ENCODE measurements around the gene ELAVL3.
A peak's percentile ranks its signal among the peaks of the same experiment; 100 is the strongest.

The ELAVL3 gene

DNA sequence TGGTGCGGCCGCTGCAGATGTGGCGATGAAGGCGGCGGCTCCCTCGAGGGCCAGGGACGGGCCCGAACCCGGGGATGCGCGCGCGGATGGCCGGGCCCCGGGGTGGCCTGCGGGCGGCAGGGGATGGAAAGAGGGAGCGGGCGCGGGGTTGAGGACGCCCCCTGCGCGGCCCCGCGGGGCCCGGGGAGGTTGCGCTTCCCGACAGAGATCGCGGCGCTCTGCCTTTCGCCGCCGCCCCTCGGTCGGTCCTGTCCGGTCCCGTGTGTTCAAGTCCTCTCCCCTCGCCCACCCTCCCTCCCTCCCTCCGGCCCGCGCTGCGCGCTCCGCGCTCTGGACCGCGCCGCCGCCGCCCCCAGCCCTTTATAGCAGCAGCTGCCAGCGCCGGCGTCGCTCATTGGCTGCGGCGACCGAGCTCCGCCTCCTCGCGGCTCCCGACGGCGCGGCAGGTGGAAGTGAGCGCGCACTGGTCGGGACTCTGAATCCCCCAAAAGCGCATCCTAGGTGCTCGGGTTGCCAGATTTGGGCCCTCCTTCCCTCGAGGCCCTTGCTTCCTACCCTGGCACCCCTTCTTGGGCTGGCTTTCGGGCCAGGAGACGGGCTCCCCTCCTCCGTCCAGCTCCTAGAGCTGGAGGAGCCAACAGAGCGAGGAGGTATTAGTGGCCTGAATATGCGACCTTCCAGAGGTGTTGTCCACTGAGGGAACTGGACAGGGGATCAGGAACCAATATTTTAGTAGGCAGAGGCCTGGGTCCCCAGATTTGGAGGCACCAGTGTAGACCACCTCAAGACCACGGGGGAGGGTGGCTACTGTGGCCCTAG is at the start of gene ELAVL3:
ELAVL3 (minus strand) TSS at position 332 of the 819 bp plus-strand sequence. CDS start 438 bp downstream, outside the sequence.
- DNase-seq (ENCODE audit: low read depth), result no peak

DNA sequence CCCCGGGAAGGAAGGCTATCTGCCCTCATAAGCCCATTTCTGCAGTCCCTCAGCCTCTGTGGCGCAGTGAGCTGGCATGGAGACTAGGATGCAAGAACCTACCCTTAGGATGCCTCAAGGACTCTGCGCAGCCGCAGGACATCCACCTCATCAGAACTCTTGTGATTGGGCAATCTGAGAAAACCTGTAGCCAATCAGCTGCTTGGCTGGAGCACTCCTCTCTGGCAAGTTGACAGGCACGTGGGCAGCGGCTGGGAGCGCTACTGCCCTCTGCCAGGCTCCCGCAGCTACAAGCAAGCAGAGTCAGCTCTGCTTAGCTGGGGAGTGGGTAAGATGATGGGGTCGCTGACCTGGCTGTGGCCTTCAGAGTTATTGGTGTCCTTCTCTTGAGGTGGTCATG is 49.6 kb upstream of the ELAVL3 start:
- peak; percentile 57 for DNase-seq (ENCODE audit: low read depth)

DNA sequence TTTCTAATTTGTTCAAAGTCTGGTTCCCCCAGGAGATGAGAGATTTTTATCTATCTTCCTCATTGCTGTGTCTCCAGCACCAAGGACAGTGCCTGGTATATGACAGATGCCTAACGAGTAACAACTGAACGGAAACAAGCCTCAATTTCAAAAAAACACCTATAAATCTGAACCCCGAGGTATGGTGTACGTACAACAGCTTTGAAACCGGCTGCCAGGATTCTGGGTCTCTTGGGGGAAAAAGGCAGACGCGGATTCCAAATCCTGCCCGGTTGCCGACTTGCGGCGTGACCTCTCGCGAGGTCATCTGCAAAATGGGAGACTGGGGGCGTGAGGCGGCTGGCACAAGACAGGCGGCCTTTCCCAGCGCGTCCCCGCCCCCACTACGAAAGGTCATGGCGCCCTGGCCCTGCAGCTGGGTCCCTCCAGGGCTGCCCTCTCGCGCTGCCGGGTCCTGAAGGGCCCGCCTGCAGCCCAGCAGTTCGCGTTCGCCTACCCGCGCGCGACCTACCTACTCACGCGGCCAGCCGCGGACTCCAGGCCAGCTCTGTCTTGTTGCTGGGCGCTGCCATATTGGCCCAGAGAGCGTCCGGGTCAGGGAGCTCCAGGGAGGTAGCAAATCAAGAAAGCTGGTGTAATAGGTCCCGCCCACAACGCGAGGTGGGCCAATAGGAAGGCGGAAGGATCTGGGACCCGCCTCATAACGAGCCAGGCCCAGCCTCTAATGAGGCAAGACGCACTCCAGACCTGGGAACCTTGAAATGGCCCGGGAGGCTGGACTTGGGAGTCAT is 47.9 kb upstream of the ELAVL3 start, which contains the start of gene ECSIT:
ECSIT (minus strand) TSS at position 584 of the 791 bp plus-strand sequence. CDS start 9,964 bp downstream, outside the sequence.
- DNase-seq (ENCODE audit: low read depth), result peak; percentile 100

DNA sequence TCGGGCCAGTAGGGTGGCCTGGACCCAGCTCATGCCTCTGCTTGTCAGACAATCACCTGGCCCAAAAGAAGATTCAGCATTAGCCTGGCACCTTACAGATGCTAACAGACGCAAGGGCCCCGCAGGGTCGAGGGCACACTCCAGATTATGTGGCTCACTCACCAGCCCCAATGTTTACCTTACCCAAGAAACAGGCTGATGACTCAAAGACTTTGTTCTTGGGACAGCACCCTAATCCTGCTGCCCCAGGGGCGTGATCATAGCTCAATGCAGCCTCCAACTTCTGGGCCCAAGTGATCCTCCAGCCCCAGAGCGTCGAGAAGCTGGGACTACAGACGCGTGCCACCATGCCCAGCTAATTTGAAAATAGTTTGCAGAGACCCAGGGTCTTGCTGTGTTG is 38.3 kb upstream of the ELAVL3 start:
- DNase-seq (ENCODE audit: low read depth), result peak; percentile 31

DNA sequence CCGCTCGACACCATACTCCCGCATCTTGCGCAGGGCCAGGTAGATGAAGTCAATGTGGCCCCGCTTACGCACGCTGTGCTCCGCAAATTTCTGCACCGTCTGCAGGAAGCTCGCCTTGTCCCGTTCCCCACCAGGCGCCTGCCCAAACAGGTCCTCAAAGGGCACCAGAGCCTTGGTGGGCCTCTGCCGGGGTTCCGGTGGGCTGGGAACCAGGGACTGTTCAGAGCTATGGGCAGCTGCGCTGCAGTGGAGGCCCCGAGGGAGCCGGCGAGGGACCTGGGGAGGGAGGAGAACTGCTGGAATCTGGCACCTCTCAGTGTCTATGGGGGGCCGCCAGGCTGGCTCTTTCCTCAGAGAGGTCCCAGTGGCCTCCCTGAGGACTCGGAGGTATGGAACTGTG is 33.1 kb upstream of the ELAVL3 start:
- DNase-seq (ENCODE audit: low read depth), result no peak

DNA sequence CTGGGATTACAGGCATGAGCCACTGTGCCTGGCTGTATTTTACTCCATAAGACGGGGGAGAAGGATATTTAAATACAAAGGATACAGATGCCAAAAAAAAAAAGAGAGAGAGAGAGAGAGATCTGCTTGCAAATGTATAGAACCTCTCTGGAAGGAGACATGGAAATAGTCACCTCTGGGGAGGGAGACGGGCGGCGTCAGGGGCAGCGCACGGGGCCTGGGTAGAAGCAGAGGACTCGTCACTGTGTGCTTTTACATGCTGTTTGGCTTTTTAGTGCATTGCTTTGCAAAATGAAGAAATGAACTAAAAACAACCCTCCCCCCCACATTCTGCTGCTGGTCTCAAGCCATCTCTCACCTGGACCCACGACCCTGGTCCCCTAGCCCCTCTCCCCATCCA is 29.6 kb upstream of the ELAVL3 start:
- no peak for DNase-seq (ENCODE audit: low read depth)

DNA sequence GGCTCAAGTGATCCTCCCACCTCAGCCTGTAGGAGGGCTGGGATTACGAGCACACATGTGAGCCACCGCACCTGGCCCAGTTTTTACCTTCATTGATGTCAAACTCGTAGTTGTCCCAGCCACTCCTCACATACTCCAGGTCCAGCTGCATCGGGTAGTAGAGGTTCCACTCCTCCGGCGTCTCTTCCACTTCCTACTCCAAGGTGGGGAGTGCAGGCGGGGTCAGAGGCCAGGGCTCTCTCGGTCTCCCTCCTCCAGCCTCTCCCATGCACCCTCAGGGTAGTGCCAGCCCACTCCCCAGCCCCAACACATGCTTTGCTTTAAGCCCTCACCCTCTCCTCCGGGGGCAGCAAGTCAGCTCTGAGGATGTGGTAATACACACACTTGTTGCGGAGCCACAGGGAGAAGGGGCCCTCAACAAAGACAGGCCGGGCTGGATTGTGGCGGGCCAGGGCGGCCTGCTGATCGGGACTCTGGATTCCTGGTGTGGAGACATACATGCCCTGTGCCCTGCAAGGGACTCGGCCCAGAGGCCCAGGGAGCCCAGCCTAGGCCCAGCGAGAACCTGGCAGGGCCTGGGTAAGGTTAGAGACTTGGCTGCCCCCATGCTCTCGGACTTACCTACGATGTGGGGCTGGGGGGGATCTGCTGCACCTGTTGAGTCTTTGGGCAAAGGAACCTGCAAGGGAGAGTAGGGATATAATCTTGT is 26.7 kb upstream of the ELAVL3 start:
- DNase-seq (ENCODE audit: low read depth), result no peak

DNA sequence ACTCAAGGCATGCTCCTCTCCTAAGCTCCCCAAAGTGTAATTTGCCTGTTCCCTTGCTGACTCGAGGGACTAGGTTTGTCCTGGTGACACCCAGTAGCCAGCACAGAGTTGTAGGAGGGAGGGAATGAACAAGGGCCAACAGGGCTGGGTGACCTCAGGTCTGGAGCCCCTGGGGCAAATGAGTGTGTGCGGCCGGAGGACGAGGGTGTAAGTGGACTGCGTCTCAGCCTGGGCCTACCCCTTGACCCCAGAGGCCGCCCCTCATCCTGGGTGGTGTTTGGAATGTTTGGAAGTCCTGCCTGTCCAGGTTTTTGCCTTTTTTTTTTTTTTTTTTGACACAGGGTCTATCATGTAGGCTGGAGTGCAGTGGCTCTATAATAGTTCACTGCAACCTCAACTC is 26.1 kb upstream of the ELAVL3 start:
- DNase-seq (ENCODE audit: low read depth), result no peak

DNA sequence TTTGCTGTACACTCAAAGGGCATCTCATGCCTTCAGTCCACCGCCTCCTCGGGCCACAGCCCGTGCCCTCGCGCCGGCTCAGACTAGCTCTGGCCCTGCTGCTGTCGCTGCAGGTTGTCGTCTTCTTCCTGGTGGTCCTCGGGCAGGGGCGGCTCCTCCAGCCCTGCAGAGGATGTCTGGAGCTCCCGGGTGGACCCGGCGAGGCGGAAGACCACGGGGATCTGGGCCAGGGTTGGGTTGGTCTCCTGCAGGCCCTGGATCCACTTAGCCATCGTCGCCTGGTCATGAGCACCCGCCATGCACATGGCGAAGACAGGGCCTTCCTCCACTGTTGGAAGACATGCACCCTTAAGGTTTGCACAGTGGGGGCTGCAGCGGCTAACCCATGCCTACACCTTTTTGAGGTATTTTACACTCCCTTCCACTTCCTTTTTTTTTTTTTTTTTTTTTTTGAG is 25.3 kb upstream of the ELAVL3 start:
- no peak for DNase-seq (ENCODE audit: low read depth)

DNA sequence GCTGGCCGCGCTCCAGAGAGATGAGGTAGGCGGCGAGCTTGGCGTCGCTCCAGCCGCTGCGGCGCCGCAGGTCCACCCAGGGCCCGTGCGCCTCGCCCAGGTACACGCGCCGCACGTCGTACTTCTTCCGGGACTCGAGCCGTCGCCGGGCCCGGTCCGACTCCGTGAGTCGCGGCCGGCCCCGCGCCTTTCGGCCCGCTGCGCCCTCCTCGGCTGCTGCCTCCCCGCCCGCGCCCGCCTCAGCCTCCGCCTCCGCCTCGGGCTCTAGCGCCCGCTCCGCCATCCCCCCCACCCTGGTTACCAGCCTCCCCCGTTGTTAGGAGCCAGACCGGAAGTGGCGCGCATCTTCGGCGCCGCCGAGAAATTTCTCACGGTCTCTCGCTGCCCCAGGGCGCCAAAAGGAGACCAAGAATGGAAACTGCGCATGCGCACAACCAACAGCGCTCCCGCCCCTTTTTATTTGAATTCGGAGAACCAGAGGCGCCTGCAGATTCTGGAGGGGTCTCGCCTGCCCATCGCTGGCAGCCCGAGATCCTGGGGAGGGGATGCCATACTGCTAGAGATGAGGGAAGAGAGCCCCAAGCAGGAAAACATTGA is 24.8 kb upstream of the ELAVL3 start, which contains the start of gene ZNF653:
ZNF653 (minus strand) TSS at position 336 of the 597 bp plus-strand sequence; CDS start at position 283, 53 bp downstream.
- peak; percentile 97 for DNase-seq (ENCODE audit: low read depth)

DNA sequence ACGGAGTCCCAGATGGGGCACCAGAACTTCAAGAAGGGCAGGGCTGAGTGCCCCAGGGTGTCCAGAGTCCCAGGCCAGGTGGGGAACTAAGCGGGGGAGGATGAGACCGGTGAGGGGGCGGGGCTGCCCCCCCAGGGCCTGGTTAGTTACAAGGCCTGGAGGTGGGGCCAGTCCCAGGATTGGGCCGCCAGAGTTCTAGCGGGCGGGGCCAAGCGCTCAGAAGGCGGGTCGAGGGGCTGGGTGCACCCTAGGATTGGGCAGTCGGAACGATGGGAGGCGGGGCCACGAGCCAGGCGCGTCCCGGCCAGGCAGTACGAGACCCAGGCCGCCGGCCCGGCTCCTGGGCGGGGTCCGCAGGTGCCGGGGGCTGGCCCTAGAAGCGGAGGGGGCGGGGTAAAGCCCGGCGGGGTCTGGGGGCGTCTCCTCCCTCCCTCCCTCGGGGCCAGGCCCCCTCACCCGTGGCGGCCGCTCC is 24.2 kb upstream of the ELAVL3 start:
- peak; percentile 96 for DNase-seq (ENCODE audit: low read depth)

DNA sequence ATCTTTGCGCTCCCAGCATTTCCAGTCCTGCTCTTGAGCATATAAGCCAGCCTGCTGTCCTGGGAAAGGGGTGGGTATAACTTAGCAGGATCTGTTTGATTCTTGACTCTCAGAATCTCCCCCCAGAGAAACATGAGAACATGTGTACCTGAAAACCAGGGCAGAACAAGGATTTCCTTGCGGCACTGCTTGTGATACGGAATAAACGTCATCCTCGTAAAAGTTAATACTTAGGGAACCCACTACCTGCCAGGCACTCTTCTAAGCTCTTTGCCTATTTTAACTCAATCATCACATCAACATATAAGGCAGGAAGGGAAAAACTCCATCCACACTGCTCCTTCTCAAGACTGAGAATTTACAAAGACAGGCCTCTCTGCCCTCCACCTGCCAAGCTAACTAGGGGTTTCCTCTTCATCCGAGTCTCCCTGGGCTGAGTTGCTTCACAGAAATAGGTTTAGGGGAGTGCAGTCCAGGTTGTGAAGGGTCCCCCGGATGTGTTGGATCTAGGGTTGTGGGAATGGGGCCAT is 23.7 kb upstream of the ELAVL3 start:
- no peak for DNase-seq (ENCODE audit: low read depth)

DNA sequence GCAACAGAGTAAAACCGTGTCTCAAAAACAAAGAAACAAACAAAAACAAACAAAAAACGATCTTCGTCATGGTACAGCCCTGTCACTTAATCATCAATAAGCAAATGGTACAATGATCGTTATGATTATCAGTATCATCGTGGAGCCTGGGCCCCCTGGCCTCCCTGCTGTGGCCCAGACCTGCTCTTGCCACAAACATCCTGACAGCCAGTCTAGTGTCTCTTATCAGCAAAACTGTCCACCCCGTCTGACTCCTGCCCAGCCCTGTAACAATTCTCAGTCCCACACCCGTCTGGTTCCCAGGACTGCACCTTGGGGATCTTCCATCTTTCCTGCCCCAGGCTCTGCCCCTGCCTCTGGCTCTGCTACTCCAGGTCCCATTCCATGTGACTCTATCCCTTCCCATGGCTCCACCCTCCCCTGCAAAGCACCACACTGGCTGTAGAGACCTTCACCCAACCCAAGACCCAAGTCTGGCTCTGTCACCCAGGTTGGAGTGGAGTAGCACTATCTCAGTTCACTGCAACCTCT is 19.1 kb upstream of the ELAVL3 start:
- DNase-seq (ENCODE audit: low read depth), result no peak

DNA sequence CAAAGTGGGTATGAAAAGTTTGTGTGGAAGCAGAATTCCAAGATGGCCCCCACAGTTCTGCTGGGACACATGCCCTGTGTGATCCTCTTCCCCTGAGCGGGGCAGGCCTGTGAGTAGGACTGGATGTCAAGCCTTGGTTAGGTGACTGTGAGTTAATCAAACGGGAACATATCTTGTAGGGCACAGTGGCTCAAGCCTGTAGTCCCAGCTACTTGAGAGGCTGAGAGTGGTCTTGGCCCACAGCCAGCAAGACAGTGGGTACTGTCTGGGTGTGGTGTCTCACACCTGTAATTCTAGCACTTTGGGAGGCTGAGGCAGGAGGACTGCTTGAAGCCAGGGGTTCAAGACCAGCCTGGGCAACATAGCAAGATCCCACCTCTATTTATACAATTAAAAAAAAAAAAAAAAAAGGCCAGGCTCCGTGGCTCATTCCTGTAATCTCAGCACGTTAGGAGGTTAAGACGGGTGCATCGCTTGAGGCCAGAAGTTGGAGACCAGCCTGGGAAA is 18.4 kb upstream of the ELAVL3 start:
- no peak for DNase-seq (ENCODE audit: low read depth)

DNA sequence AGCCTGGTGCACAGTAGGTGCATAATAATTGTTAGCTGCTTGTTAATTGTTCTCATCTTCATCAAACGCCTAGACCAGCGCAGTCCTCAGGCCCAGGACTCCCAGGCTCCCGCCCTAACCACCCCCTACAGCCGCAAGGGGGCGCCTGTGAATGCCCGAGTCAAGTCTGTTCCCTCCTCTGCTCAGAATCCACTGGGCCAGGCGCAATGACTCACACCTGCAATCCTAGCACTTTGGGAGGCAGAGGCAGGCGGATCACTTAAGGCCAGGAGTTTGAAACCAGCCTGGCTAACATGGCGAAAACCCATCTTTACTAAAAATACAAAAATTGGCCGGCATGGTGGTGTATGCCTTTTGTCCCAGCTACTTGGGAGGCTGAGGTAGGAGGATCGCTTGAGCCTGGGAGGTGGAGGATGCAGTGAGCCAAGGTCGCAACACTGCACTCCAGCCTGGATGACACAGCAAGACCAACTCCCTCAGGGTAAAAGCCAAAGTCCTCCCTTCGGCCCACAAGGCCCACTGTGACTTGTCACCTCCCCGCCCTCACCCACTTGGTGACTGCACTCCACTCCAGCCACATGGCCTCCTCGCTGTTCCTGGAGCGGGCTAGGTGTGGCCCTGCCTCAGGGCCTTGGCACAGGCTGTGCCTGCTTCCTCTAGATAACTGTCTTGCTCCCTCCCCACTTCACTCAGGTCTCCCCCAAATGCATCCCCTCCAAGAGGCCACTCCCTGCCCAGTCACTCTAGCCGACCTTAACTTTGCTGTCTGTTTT is 15.7 kb upstream of the ELAVL3 start:
- peak; percentile 93 for DNase-seq (ENCODE audit: low read depth)

DNA sequence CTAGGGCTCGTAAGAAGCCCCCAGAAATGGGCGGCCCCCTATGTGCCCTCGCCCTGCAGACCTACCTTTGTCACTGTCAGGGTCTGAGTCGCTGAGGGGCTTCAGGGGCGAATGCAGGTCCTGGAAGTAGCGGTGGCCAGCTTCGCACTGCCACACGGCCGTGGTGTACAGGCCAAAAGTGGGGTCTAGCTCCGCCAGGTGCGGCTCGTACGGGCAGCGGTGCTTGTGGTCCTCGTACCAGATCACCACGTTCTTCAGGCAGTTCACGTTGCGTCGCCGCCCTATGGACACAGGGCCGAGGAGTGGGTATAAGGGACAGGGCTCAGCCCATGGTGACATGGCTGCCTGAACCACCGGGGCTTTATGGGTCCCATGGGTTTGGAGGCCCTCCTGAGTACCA is 15.0 kb upstream of the ELAVL3 start:
- DNase-seq (ENCODE audit: low read depth), result no peak

DNA sequence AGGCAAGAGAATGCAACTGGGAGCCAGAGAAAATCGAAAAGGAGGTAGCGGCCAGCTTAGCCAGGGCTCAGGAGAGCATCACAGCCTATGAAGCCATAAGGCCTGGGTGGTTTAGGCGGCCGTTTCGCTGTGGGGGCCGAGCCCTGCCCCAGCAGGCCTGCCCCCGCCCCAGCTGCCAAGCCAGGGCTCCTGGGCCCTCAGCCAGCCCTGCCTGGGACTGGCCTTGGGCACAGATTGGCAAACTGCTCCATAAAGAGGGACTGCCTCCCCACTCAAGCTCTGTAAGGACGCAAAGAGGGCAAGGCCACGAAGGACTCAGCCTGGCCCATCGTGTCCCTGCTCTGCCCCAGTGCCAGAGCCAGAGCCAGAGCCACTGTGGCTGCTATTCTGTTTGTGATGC is 14.6 kb upstream of the ELAVL3 start:
- DNase-seq (ENCODE audit: low read depth), result no peak

DNA sequence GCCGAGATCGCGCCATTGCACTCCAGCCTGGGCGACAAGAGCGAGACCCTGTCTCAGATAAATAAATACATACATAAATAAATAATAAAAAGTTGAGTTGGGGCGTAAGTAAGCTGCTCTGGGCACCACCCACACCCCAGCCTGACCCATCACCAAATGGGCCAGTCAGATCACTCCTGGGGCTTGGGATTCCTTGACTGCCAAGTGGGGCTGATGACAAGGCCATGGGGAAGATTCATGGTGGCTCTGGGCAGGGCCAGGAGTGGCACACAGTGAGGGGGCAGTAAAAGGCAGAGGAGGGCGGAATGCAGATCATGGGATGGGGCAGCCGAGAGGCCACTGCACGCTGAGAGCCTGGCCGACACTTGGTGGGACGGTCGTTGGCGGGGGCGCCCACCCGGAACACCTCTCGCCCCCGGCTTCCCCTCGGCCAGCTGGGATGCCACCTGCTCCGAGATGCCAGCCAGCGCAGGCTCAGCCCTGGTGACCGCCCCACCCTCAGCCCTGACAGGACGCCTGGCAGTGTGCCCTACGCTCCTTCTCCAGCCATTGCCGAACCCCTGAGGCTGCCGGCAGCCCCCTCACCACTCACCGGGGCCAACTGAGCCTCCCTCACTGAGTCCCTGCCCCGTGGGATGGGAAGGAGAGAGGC is 13.9 kb upstream of the ELAVL3 start:
- no peak for DNase-seq (ENCODE audit: low read depth)

DNA sequence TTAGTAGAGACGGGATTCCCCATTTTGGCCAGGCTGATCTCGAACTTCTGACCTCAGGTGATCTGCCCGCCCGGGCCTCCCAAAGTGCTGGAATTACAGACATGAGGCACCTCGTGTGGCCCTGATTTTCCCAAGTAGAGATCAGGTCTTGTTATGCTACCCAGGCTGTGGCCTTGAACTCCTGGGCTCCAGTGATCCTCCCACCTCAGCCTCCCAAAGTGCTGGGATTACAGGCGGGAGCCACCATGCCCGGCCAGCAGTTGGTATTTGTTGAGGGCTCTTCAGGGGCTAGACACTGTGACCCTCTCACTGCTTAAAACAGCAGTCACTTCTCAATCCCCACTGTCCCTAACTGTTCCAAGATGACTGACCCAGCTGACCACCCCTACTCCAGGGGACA is 8.5 kb upstream of the ELAVL3 start:
- no peak for DNase-seq (ENCODE audit: low read depth)

Measured in ELR (cell line).